Adrenal gland (tissue), 12 donors: ENCODE measurements around the gene JAM3. TPM values are rescaled to one million over a fixed set of nuclear protein-coding genes. Genes with fewer than 3 reads are reported as not detected.
A peak's percentile ranks its signal among the peaks of the same experiment; 100 is the strongest.

Source experiments
- DNase-seq, 7 donors: peaks; one replicate each; pipeline ENCODE4 v3.0.0-alpha.2; 2019 to 2020
- H3K27ac ChIP-seq, 5 donors: fragments of 200-600 bp; sonication (generic) in 4 of 5; 1 replicate in 3 of 5; 2 replicates in 2 of 5; pipeline versions ENCODE4 v1.5.1 to v1.8.0; 2016 to 2020; ENCODE audit warnings: mild to moderate bottlenecking in 1 of 5
- H3K27me3 ChIP-seq: fragments of 200-600 bp; 2 replicates; pipeline ENCODE4 v1.8.0; 2021
- H3K36me3 ChIP-seq, 2 donors: fragments of 200-600 bp; replicated peaks in 1 of 2; 1 replicate in 1 of 2; 2 replicates in 1 of 2; pipeline versions ENCODE4 v1.5.1 to v1.8.0; 2018 to 2022
- H3K4me1 ChIP-seq, 2 donors: fragments of 200-600 bp; replicated peaks in 1 of 2; 1 replicate in 1 of 2; 2 replicates in 1 of 2; pipeline versions ENCODE4 v1.5.1 to v1.8.0; 2018 to 2021
- H3K4me3 ChIP-seq, 4 donors: fragments of 200-600 bp; sonication (generic) in 3 of 4; one replicate each; pipeline ENCODE4 v1.5.1; 2016 to 2018
- H3K9me3 ChIP-seq, 3 donors: fragments of 200-600 bp; sonication (generic) in 1 of 3; replicated peaks in 1 of 3; 1 replicate in 2 of 3; 2 replicates in 1 of 3; pipeline versions ENCODE4 v1.5.1 to v1.8.0; 2016 to 2021
- CTCF ChIP-seq, 6 experiments: fragments of 450-650 bp in 4 of 6; fragments of 200-600 bp in 2 of 6; sonication (generic) in 1 of 6; IDR thresholded peaks; 1 replicate in 5 of 6; 2 replicates in 1 of 6; pipeline versions ENCODE4 v1.5.1 to v1.8.0; 2016 to 2021; ENCODE audit warnings: antibody characterized with exemption in 6 of 6, mild to moderate bottlenecking in 2 of 6, moderate library complexity in 1 of 6
- POLR2A ChIP-seq, 2 donors: fragments of 450-650 bp; IDR thresholded peaks; one replicate each; pipeline ENCODE4 v1.6.1; 2017; ENCODE audit warnings: antibody characterized with exemption in 2 of 2, mild to moderate bottlenecking in 2 of 2, moderate library complexity in 1 of 2
- WGBS, 4 donors: extraction: QIAGEN DNeasy Blood & Tissue Kit in 2 of 4; methylation state at CpG; one replicate each; pipeline versions ENCODE4 v1.1.5 to v1.1.7; 2013 to 2017; 5-methylcytosine and 5-hydroxymethylcytosine counted together
- intact Hi-C, 2 donors: fragments of 100-400 bp; cut with DNase I; formaldehyde crosslinking; loops; one replicate each; pipeline versions ENCODE4 v1.14.1 to v1.15.0; 2022 to 2023
- polyA plus RNA-seq, 3 donors: library from polyadenylated mRNA; stranded (reverse); fragments of 200-250 nt in 2 of 3; fragments of 350-450 nt in 1 of 3; fragmentation: Illumina TruSeq in 1 of 3; extraction: RNeasy Lipid Tissue Mini Kit (QIAGEN cat#74804) in 1 of 3; gene quantifications; one replicate each; pipeline ENCODE4 v1.2.3, GENCODE V29; 2013 to 2014
- total RNA-seq, 9 donors: library from RNA; depleted of rRNA in 4 of 9; stranded (reverse); fragments of >200 nt in 4 of 9; fragments of 120-200 nt in 1 of 9; fragmentation: NEBNext Ultra II Directional in 1 of 9; extraction: Animal tissue kit (Norgen Biotek cat#: 25700) in 1 of 9; gene quantifications; one replicate each; pipeline versions ENCODE4 v1.1.0 to v1.2.4, GENCODE V29; 2013 to 2023
- donor health status: healthy with polysubstance abuse.
- donor health status: Bipolar disorder and iron deficiency.
- donor health status: DM: yes; HTN: yes; CAD: no.
- donor health status: DM: no; HTN: no; CAD: no.
- donor health status: DM: no; HTN: no; CAD: no.
- donor health status: DM: yes; HTN: yes; CAD: no.

JAM3 gene
- total and polyA plus RNA-seq, 12 donors, result 18.0 to 42.2 (median 31.9) TPM

- intact Hi-C loops, result no loop called here
- peak in 1 of 2 donors; percentile 37 for TF ChIP-seq POLR2A (IDR thresholded peaks at IDR 0.05)
- TF ChIP-seq CTCF (IDR thresholded peaks at IDR 0.05), result peak in 1 of 6 experiments; percentile 8
- DNase-seq, result peak; percentile 46 to 80 (median 61)
- Histone ChIP-seq H3K36me3 (no peaks in the 10 kb centered on the region), H3K27ac (peak overlapping the region in 4 of 5 donors; percentile 33 to 89 (median 52)), H3K9me3 (no peaks in the 10 kb centered on the region), H3K27me3 (no peaks in the 10 kb centered on the region), H3K4me1 (peaks cover 16 to 39% of the 10 kb centered on the region in 2 donors), H3K4me3 (peak overlapping the region in 2 of 4 donors; percentile 23 to 50)
- WGBS, 4 donors, result 6 to 17% (median 10%) methylated on average over 11 to 54 of the region's 54 CpGs
Observed at GRCh38 chr11:134124660-134125451, 56.0 kb downstream of the JAM3 start.

- intact Hi-C loops, result no loop called here
- H3K27ac ChIP-seq, result peak overlapping the region in 4 of 5 donors; percentile 10 to 89 (median 56)
- WGBS, 4 donors, result 59 to 80% (median 64%) methylated on average over 9 of the region's 9 CpGs
Observed at GRCh38 chr11:134125507-134125906, 56.6 kb downstream of the JAM3 start.

GRCh38 chr11:134126217-134126822, 57.4 kb downstream of the JAM3 start:
- intact Hi-C loops, result no loop called here
- peak; percentile 66 to 91 (median 84) for DNase-seq
- H3K27ac ChIP-seq, result peak overlapping the region in 3 of 5 donors; percentile 33 to 89 (median 79)
- WGBS, 4 donors, result 19 to 44% (median 31%) methylated on average over 1 of the region's 1 CpG
- H3K4me1 ChIP-seq, result peaks cover 6 to 24% of the 10 kb centered on the region in 2 donors
- H3K4me3 ChIP-seq, result no peak overlapping the region
- no peaks in the 10 kb centered on the region for H3K27me3 ChIP-seq
- no peaks in the 10 kb centered on the region for H3K36me3 ChIP-seq
- TF ChIP-seq POLR2A (IDR thresholded peaks at IDR 0.05) (peak in 1 of 2 donors; percentile 41), CTCF (IDR thresholded peaks at IDR 0.05) (no peak)
- peaks cover 0 to under 1% (median 0%) of the 10 kb centered on the region in 3 donors for H3K9me3 ChIP-seq

More at GRCh38 chr11:134125507-134125906, 56.6 kb downstream of the JAM3 start:
- H3K4me3 ChIP-seq, result peak overlapping the region in 1 of 4 donors; percentile 50
- no peak for DNase-seq
- H3K27me3 ChIP-seq, result no peaks in the 10 kb centered on the region
- no peaks in the 10 kb centered on the region for H3K36me3 ChIP-seq
- H3K9me3 ChIP-seq, result no peaks in the 10 kb centered on the region
- TF ChIP-seq POLR2A (IDR thresholded peaks at IDR 0.05), result no peak
- no peak for TF ChIP-seq CTCF (IDR thresholded peaks at IDR 0.05)
- H3K4me1 ChIP-seq, result peaks cover 10 to 32% of the 10 kb centered on the region in 2 donors

- WGBS, 4 donors, result 72 to 93% (median 89%) methylated on average over 2 of the region's 2 CpGs
- intact Hi-C loops, result no loop called here
- H3K4me3 ChIP-seq, result no peak overlapping the region
Observed at GRCh38 chr11:134131628-134132244, 62.9 kb downstream of the JAM3 start.

More at GRCh38 chr11:134131628-134132244, 62.9 kb downstream of the JAM3 start:
- Histone ChIP-seq H3K27ac (no peak overlapping the region), H3K36me3 (no peaks in the 10 kb centered on the region), H3K4me1 (no peaks in the 10 kb centered on the region), H3K9me3 (peaks cover 0 to 10% (median 0%) of the 10 kb centered on the region in 3 donors), H3K27me3 (no peaks in the 10 kb centered on the region)
- DNase-seq, result no peak
- TF ChIP-seq CTCF (IDR thresholded peaks at IDR 0.05) (no peak), POLR2A (IDR thresholded peaks at IDR 0.05) (no peak)
